NCI-H446 treated with DMSO at 0.1 percent for 48 hours (cell line): ENCODE results near the gene MAP6D1.
"Not testable (repeated sequence)": the region's sequence is repeated elsewhere in the genome, so short reads cannot be mapped to it uniquely, and the experiment has no call there.

ENCODE experiments used
- DNase-seq: peaks from one replicate; lab custom pipeline; 2025; lab: John Stamatoyannopoulos, UW

The MAP6D1 gene

GRCh38 chr3:183799461-183799860 is 25.9 kb downstream of the MAP6D1 start:
- no peak for DNase-seq

- no peak for DNase-seq
Observed at GRCh38 chr3:183797996-183798395, 27.4 kb downstream of the MAP6D1 start.

- no peak for DNase-seq
Observed at GRCh38 chr3:183796372-183796771, 29.0 kb downstream of the MAP6D1 start.

GRCh38 chr3:183794452-183794851 is 30.9 kb downstream of the MAP6D1 start:
- no peak for DNase-seq

GRCh38 chr3:183792976-183793375 is 32.4 kb downstream of the MAP6D1 start:
- no peak for DNase-seq

GRCh38 chr3:183790700-183791099 is 34.7 kb downstream of the MAP6D1 start:
- DNase-seq = no peak

- DNase-seq = no peak
Observed at GRCh38 chr3:183789826-183790225, 35.6 kb downstream of the MAP6D1 start.

- DNase-seq = not testable (repeated sequence)
Observed at GRCh38 chr3:183784503-183784902, 40.9 kb downstream of the MAP6D1 start.

GRCh38 chr3:183782576-183783276 is 42.7 kb downstream of the MAP6D1 start:
- DNase-seq = no peak

- no peak for DNase-seq
Observed at GRCh38 chr3:183781246-183781645, 44.1 kb downstream of the MAP6D1 start.

- DNase-seq = no peak
Observed at GRCh38 chr3:183779896-183780465, 45.4 kb downstream of the MAP6D1 start.

GRCh38 chr3:183777016-183777618 is 48.3 kb downstream of the MAP6D1 start:
- no peak for DNase-seq

- DNase-seq = not testable (repeated sequence)
Observed at GRCh38 chr3:183776451-183776850, 48.9 kb downstream of the MAP6D1 start.

GRCh38 chr3:183775781-183776180 is 49.6 kb downstream of the MAP6D1 start:
- DNase-seq = no peak

- no peak for DNase-seq
Observed at GRCh38 chr3:183774631-183775030, 50.7 kb downstream of the MAP6D1 start.

GRCh38 chr3:183769453-183769852 is 55.9 kb downstream of the MAP6D1 start:
- DNase-seq = no peak

- DNase-seq = no peak
Observed at GRCh38 chr3:183768114-183768513, 57.3 kb downstream of the MAP6D1 start.

- peak; percentile 4 for DNase-seq
Observed at GRCh38 chr3:183766745-183767606, 58.4 kb downstream of the MAP6D1 start.

- no peak for DNase-seq
Observed at GRCh38 chr3:183766107-183766506, 59.3 kb downstream of the MAP6D1 start.
